Measurements from ENCODE around the gene CMTM8.
A peak's percentile ranks its signal among the peaks of the same experiment; 100 is the strongest.

Gene CMTM8

DNA sequence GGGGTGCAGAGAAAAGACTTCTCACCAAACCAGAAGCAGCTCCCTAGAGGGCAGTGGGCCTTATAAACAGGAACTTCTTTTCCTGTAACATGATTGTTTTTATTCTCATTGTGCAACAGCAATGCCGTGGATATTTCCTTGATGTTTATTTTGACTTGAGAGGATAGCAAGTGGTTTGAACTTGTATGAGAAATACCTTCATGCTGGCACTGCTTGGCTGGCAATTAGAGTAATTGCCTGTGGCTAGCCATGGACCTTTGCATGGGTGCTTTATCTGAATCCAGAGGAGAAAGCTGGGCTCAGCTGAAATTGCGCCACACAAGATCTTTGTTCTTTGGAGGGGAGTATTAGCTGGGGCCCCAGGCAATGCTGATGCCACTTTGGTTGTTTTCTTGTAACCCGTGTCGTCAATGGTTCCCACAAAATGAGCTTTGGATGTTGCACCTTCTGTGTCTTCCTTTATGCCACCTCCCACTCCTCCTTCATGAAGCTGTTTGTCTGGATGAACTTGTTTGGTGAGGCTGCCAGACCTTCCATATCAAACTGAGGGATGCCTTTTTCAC is 37.9 kb downstream of the CMTM8 start:
- no peaks in the 10 kb centered on the region for H3K36me3 ChIP-seq
- H3K4me3 ChIP-seq (ENCODE audit: low read depth, low read length), result no peak overlapping the region
- H3K4me1 ChIP-seq, result no peaks in the 10 kb centered on the region
- H3K9me3 ChIP-seq, result no peaks in the 10 kb centered on the region
- no peak for TF ChIP-seq CTCF (IDR thresholded peaks at IDR 0.05; ENCODE audit: low read depth, low read length)
- H3K27me3 ChIP-seq, result no peaks in the 10 kb centered on the region
- no peak for DNase-seq

- no peak for TF ChIP-seq CTCF (IDR thresholded peaks at IDR 0.05; ENCODE audit: low read depth, low read length)
- no peaks in the 10 kb centered on the region for H3K36me3 ChIP-seq
- no peaks in the 10 kb centered on the region for H3K27me3 ChIP-seq
- H3K4me1 ChIP-seq, result no peaks in the 10 kb centered on the region
- DNase-seq, result no peak
- no peaks in the 10 kb centered on the region for H3K9me3 ChIP-seq
- H3K4me3 ChIP-seq (ENCODE audit: low read depth, low read length), result no peak overlapping the region
Observed at GRCh38 chr3:32278714-32279113, 40.2 kb downstream of the CMTM8 start.

GRCh38 chr3:32280262-32280910 is 41.9 kb downstream of the CMTM8 start:
- no peaks in the 10 kb centered on the region for H3K27me3 ChIP-seq
- no peak for TF ChIP-seq CTCF (IDR thresholded peaks at IDR 0.05; ENCODE audit: low read depth, low read length)
- H3K4me1 ChIP-seq, result no peaks in the 10 kb centered on the region
- H3K36me3 ChIP-seq, result no peaks in the 10 kb centered on the region
- no peak for DNase-seq
- H3K9me3 ChIP-seq, result no peaks in the 10 kb centered on the region
- H3K4me3 ChIP-seq (ENCODE audit: low read depth, low read length), result no peak overlapping the region

- no peak for DNase-seq
- Histone ChIP-seq H3K36me3 (no peaks in the 10 kb centered on the region), H3K9me3 (no peaks in the 10 kb centered on the region), H3K27me3 (no peaks in the 10 kb centered on the region), H3K4me3 (ENCODE audit: low read depth, low read length) (no peak overlapping the region), H3K4me1 (no peaks in the 10 kb centered on the region)
- TF ChIP-seq CTCF (IDR thresholded peaks at IDR 0.05; ENCODE audit: low read depth, low read length), result no peak
Observed at GRCh38 chr3:32281570-32282106, 43.2 kb downstream of the CMTM8 start.

DNA sequence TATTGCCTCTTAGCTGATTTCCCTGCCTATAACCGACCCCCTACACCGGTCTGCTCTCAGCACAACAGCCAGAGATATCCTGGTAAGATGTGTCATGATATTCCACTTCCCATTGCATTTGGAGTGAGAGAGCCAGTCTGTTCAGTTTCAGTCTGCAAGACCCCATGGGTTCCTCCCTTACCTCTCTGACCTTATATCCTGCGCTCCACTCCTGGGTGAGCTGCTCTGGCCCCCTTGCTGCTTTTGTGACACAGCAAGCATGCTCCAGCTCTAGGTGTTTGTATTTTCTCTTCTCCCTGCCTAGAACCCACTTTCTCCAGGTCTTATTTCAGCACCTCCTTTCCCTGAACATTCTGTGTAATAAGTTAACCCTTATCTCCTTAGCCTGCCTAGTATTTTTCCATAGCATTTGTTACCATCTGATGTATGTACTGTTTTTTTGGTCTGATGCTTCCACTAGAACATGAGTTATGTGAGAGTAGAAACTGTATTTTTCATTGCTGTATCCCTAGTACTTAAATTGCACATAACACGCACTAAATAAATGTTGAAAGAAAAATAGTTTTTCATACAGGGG is 44.2 kb downstream of the CMTM8 start:
- TF ChIP-seq CTCF (IDR thresholded peaks at IDR 0.05; ENCODE audit: low read depth, low read length), result no peak
- no peaks in the 10 kb centered on the region for H3K9me3 ChIP-seq
- DNase-seq, result no peak
- no peak overlapping the region for H3K4me3 ChIP-seq (ENCODE audit: low read depth, low read length)
- H3K36me3 ChIP-seq, result no peaks in the 10 kb centered on the region
- H3K4me1 ChIP-seq, result no peaks in the 10 kb centered on the region
- no peaks in the 10 kb centered on the region for H3K27me3 ChIP-seq

GRCh38 chr3:32283304-32283703 is 44.8 kb downstream of the CMTM8 start:
- no peaks in the 10 kb centered on the region for H3K4me1 ChIP-seq
- no peaks in the 10 kb centered on the region for H3K9me3 ChIP-seq
- no peak overlapping the region for H3K4me3 ChIP-seq (ENCODE audit: low read depth, low read length)
- TF ChIP-seq CTCF (IDR thresholded peaks at IDR 0.05; ENCODE audit: low read depth, low read length), result no peak
- H3K27me3 ChIP-seq, result no peaks in the 10 kb centered on the region
- H3K36me3 ChIP-seq, result no peaks in the 10 kb centered on the region
- DNase-seq, result peak; percentile 70
